GM12878 (cell line): Measurements from ENCODE around the gene PPIA. TPM values are rescaled to one million over a fixed set of nuclear protein-coding genes. Genes with fewer than 3 reads are reported as not detected.

ENCODE experiments used
- ASH2L ChIP-seq: fragments of 300-600, 200-600 bp; sonication (generic); IDR thresholded peaks from 2 replicates; pipeline ENCODE4 v1.6.1; 2017; ENCODE audit warnings: low read depth, mild to moderate bottlenecking, borderline replicate concordance
- BMI1 ChIP-seq: fragments of 450-650 bp; IDR thresholded peaks from 2 replicates; pipeline ENCODE4 v1.6.1; 2016; ENCODE audit warnings: mild to moderate bottlenecking, moderate library complexity, borderline replicate concordance
- CHD1 ChIP-seq: IDR thresholded peaks from 2 replicates; pipeline ENCODE4 v1.6.1; 2012; ENCODE audit warnings: low read depth, low read length, improper control_type of control experiment
- CREM ChIP-seq: IDR thresholded peaks from 2 replicates; pipeline ENCODE4 v1.6.1; 2014; ENCODE audit warnings: antibody characterized with exemption, low read depth
- FOS ChIP-seq: IDR thresholded peaks from 3 replicates; pipeline ENCODE4 v1.6.1; 2011; ENCODE audit warnings: borderline replicate concordance; ENCODE audit not compliant: insufficient read length; ENCODE audit errors: extremely low read depth
- FOXM1 ChIP-seq: IDR thresholded peaks from 2 replicates; pipeline ENCODE4 v1.6.1; 2012; ENCODE audit warnings: low read depth, mild to moderate bottlenecking, inconsistent platforms, low read length, moderate library complexity
- KDM1A ChIP-seq: fragments of 200-600 bp; sonication (generic); IDR thresholded peaks from 2 replicates; pipeline ENCODE4 v1.6.1; 2016; ENCODE audit warnings: borderline replicate concordance
- MTA2 ChIP-seq: fragments of 450-650 bp; IDR thresholded peaks from 2 replicates; pipeline ENCODE4 v1.6.1; 2016; ENCODE audit warnings: low read depth, mild to moderate bottlenecking, moderate library complexity
- NBN ChIP-seq: fragments of 450-650 bp; IDR thresholded peaks from 2 replicates; pipeline ENCODE4 v1.6.1; 2016
- NR2C1 ChIP-seq: fragments of 450-650 bp; IDR thresholded peaks from 2 replicates; pipeline ENCODE4 v1.6.1; 2017; ENCODE audit warnings: antibody characterized with exemption, mild to moderate bottlenecking, moderate library complexity
- NR2C2 ChIP-seq: IDR thresholded peaks from 2 replicates; pipeline ENCODE4 v1.6.1; 2011; ENCODE audit warnings: borderline replicate concordance, low read depth; ENCODE audit not compliant: control insufficient read depth, insufficient read length
- NRF1 ChIP-seq: conservative IDR thresholded peaks from 2 replicates; pipeline ENCODE4 v1.6.1; 2011; ENCODE audit warnings: mild to moderate bottlenecking, low read depth, low read length, improper control_type of control experiment
- RB1 ChIP-seq: fragments of 450-650 bp; formaldehyde crosslinking; IDR thresholded peaks from 2 replicates; pipeline ENCODE4 v1.6.1; 2017; ENCODE audit warnings: mild to moderate bottlenecking, borderline replicate concordance
- SKIL ChIP-seq: fragments of 450-650 bp; IDR thresholded peaks from 2 replicates; pipeline ENCODE4 v1.6.1; 2017; ENCODE audit warnings: mild to moderate bottlenecking, low read depth, inconsistent platforms; ENCODE audit not compliant: poor library complexity, severe bottlenecking
- TAF1 ChIP-seq: IDR thresholded peaks from 2 replicates; pipeline ENCODE4 v1.6.1; 2011; ENCODE audit warnings: mild to moderate bottlenecking, low read depth, low read length, borderline replicate concordance
- YY1 ChIP-seq: IDR thresholded peaks from 2 replicates; pipeline ENCODE4 v1.6.1; 2011; ENCODE audit warnings: low read depth, mild to moderate bottlenecking, low read length
- polyA plus RNA-seq, 11 experiments: library from polyadenylated mRNA; depleted of rRNA in 4 of 11; unstranded in 6 of 11; stranded (reverse) in 5 of 11; fragments of >200 nt; fragmentation: Nextera tagmentation in 4 of 11; fragmentation: Illumina TruSeq in 1 of 11; extraction: Ambion mirVana in 4 of 11; extraction: Trizol in 1 of 11; gene quantifications; 1 replicate in 1 of 11; 2 replicates in 10 of 11; pipeline versions ENCODE4 v1.2.1 to v1.2.3, GENCODE V29; 2011 to 2016; ENCODE audit warnings: inconsistent platforms in 2 of 11, missing spikeins in 2 of 11, low read depth in 1 of 11
- total RNA-seq, 4 experiments: library from RNA; depleted of rRNA in 3 of 4; stranded (reverse); fragments of >200 nt in 3 of 4; fragmentation: Illumina TruSeq in 1 of 4; extraction: Trizol in 1 of 4; gene quantifications; 2 replicates each; pipeline versions ENCODE4 v1.2.1 to v1.2.3, GENCODE V29; 2013 to 2021
- TF ChIP-seq, protein P1 (sequence below): fragments of 450-650 bp; IDR thresholded peaks from 2 replicates; pipeline ENCODE4 v1.6.1; 2017; ENCODE audit warnings: antibody characterized with exemption, mild to moderate bottlenecking, moderate library complexity
- TF ChIP-seq, protein P2 (sequence below): IDR thresholded peaks from 2 replicates; pipeline ENCODE4 v1.6.1; 2012; ENCODE audit warnings: low read depth, low read length, improper control_type of control experiment
- TF ChIP-seq, protein P3 (sequence below): fragments of 150-350 bp; IDR thresholded peaks from 2 replicates; pipeline ENCODE4 v1.6.1; 2016; ENCODE audit warnings: low read depth, low read length
- TF ChIP-seq, protein P4 (sequence below): IDR thresholded peaks from 2 replicates; pipeline ENCODE4 v1.6.1; 2012; ENCODE audit warnings: low read depth, low read length, improper control_type of control experiment

The PPIA gene
- total and polyA plus RNA-seq, 10 of the 15 experiments (the other 5 are each of a cell fraction or from before 2014, with no cell fraction given): 2,712 to 7,982 (median 5,027) TPM

DNA sequence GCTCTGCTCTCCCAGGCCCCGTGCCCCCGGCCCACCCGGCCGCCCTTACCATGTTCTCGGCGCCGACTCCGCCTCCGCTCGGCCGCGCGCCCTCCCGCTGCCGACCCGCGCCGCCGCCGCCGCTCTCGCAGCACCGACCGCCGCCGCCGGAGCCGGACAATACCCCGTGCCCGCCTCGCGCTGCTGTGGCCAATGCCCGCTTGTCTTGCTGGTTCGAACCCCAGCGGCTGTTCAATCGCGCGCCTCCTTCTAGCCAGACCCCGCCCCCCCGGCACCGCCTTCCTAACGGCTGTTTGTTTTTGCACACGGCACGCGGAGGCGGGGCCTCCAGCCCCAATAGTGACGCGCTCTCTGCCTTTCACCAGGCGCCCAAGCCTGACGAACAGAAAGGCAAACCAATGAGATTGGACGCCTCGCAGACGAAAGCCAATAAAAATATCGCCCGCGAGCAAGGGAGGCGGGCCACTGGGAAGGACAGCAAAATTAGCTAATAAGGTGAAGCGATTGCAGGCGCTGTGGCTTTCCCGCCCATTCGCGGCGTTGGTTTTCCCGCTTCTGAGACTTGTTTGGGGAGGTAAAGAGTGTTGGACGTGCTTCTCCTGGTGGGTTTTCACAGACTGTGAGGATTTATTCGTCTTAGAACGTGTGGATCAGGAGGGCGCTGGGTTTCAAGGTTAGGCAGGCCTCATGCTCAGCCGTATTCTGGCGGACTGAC lies 51.6 kb downstream of the PPIA start, which contains the start of gene H2AZ2 (continued):
- TF ChIP-seq, protein P1, sequence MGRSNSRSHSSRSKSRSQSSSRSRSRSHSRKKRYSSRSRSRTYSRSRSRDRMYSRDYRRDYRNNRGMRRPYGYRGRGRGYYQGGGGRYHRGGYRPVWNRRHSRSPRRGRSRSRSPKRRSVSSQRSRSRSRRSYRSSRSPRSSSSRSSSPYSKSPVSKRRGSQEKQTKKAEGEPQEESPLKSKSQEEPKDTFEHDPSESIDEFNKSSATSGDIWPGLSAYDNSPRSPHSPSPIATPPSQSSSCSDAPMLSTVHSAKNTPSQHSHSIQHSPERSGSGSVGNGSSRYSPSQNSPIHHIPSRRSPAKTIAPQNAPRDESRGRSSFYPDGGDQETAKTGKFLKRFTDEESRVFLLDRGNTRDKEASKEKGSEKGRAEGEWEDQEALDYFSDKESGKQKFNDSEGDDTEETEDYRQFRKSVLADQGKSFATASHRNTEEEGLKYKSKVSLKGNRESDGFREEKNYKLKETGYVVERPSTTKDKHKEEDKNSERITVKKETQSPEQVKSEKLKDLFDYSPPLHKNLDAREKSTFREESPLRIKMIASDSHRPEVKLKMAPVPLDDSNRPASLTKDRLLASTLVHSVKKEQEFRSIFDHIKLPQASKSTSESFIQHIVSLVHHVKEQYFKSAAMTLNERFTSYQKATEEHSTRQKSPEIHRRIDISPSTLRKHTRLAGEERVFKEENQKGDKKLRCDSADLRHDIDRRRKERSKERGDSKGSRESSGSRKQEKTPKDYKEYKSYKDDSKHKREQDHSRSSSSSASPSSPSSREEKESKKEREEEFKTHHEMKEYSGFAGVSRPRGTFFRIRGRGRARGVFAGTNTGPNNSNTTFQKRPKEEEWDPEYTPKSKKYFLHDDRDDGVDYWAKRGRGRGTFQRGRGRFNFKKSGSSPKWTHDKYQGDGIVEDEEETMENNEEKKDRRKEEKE: no peak
- TF ChIP-seq, protein P2, sequence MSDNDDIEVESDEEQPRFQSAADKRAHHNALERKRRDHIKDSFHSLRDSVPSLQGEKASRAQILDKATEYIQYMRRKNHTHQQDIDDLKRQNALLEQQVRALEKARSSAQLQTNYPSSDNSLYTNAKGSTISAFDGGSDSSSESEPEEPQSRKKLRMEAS: peak; percentile 17; the same call in 1 of the 2 replicates
- TF ChIP-seq, protein P3, sequence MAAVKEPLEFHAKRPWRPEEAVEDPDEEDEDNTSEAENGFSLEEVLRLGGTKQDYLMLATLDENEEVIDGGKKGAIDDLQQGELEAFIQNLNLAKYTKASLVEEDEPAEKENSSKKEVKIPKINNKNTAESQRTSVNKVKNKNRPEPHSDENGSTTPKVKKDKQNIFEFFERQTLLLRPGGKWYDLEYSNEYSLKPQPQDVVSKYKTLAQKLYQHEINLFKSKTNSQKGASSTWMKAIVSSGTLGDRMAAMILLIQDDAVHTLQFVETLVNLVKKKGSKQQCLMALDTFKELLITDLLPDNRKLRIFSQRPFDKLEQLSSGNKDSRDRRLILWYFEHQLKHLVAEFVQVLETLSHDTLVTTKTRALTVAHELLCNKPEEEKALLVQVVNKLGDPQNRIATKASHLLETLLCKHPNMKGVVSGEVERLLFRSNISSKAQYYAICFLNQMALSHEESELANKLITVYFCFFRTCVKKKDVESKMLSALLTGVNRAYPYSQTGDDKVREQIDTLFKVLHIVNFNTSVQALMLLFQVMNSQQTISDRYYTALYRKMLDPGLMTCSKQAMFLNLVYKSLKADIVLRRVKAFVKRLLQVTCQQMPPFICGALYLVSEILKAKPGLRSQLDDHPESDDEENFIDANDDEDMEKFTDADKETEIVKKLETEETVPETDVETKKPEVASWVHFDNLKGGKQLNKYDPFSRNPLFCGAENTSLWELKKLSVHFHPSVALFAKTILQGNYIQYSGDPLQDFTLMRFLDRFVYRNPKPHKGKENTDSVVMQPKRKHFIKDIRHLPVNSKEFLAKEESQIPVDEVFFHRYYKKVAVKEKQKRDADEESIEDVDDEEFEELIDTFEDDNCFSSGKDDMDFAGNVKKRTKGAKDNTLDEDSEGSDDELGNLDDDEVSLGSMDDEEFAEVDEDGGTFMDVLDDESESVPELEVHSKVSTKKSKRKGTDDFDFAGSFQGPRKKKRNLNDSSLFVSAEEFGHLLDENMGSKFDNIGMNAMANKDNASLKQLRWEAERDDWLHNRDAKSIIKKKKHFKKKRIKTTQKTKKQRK: peak; percentile 97
- TF ChIP-seq SKIL (peak; percentile 94), YY1 (peak; percentile 7; the same call in 1 of the 2 replicates), BMI1 (no peak), NBN (peak; percentile 63), CREM (peak; percentile 88), NRF1 (no peak; the same call in 1 of the 2 replicates), NR2C1 (peak; percentile 42), MTA2 (no peak), NR2C2 (no peak), KDM1A (no peak), CHD1 (peak; percentile 1; the same call in 1 of the 2 replicates), FOS (peak; percentile 97), ASH2L (no peak; the same call in 1 of the 2 replicates), FOXM1 (no peak), RB1 (peak; percentile 99), TAF1 (peak; percentile 66)
- TF ChIP-seq, protein P4, sequence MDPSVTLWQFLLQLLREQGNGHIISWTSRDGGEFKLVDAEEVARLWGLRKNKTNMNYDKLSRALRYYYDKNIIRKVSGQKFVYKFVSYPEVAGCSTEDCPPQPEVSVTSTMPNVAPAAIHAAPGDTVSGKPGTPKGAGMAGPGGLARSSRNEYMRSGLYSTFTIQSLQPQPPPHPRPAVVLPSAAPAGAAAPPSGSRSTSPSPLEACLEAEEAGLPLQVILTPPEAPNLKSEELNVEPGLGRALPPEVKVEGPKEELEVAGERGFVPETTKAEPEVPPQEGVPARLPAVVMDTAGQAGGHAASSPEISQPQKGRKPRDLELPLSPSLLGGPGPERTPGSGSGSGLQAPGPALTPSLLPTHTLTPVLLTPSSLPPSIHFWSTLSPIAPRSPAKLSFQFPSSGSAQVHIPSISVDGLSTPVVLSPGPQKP: peak; percentile 63
